NCI-H128 (cell line): ENCODE data around the gene DUS4L.

Experiments
- DNase-seq: peaks from one replicate; lab custom pipeline; 2025; ENCODE audit not compliant: unreplicated experiment; lab: John Stamatoyannopoulos, UW

Gene DUS4L

DNA sequence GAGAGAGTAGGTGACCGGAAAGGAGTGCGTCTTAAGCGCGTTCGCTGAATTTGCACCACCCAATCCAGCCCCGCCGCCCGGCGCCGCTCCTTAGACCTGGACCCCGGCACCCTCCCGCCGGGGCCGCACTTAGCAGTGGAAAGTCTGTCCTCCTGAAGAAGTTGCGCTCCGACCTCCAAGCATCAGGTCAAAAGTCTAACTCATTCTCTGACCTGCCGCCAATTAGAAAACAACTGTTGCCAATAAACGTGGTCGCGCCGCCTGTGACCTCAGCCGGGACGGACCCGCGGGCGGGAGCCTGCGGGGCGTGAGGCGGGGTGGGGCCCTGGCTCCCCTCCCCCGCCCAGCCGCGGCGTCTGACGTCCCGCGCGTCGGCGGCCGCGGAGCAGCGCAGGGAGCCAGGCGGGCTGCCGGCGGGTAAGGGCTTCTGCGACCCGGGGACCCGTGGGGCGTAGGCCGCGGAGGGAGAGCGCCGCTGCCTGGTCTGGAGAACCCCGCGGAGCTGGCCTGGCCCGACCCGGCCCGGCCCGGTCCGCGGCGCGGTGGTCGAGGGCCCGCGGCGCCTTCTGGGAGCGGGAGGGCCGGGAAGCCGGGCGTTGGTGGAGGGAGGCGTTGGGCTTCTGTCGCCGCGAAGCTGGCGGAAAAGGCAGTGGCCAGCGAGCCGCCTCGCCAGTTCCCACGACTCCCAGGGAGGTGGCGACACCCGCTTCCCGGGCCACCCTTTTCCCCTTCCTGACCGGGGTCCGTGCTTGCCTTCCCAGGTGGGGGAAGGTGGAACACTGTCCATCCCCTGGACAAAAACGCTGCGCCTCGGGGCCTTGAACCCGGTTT is 16.3 kb downstream of the DUS4L start, which contains the start of gene BCAP29:
BCAP29 (plus strand) TSS at position 362 of the 831 bp plus-strand sequence. CDS start 527 bp downstream, outside the sequence.
- DNase-seq, result no peak

DNA sequence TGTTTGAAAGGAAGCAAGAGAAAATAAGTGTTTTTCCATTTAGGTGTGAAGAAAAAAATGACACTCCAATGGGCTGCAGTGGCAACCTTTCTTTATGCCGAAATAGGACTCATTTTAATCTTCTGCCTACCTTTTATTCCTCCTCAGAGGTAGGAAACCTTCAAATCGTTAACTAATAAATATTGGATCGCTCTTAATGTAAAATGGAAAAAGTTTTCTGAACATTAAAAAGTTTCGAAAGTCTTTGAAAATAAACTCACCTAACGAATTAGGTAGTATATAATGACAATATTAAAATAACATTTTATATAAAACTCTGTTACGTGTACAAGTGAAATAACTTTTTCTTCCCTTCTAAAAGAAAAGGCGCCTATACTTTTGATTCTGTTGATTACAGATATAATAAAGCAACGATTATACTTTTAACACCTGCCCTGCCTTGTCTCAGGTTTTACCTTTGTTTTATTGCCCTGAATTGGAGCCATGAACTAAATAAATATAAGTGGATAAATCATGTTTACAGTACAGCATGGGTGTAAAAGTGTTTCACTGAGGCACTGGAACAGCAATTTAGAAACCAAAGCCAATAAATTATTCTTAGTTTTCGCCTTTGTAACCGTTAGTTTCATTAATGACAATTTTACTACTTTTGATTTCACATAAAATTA is 17.1 kb downstream of the DUS4L start:
- no peak for DNase-seq

DNA sequence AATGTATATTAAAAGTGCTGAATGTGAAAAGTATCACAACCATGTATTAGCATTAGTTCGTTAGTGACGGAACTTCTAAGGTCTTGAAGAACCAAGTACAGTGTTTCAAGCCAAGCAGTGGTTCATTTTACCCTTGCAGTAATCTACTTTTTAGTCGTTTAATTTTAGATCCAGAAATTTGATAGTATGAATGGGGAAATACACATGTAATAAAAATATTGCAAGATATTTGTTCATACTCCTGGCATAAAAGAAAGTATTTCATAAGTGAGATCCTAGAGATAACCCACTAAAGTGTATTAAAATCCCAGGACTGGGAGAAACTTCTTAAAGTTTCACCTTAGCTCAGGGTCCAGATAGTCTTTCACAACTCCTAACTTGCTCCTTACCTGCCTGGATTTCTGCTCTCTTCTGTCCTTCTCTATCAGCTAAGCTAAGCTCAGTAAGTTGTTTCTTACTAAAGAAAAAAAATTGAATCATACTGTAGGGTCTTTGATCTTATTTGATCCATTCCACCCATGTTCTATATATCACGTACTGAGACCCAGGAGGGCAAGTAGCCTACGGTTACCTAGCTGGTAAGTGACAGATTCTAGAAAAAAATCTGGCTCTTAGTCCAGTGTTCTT is 17.7 kb downstream of the DUS4L start:
- no peak for DNase-seq

DNA sequence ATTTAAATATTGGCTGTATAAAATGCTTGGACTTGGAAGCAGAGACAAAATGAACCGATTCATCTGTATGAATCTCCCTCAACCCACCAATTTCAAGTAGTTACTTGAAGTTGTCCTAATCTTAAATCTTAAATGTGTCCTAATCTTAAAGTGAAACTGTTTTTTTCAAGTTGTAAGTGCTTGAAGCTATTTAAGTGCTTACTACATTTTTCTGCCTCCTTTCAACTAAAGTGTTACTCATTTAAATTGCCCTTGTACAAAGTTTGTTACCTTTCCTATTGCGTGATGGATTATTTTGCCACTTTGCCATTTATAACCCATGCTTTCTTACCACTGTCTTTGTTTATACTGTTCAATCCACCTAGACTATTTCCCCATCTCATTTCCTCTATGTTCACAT is 19.1 kb downstream of the DUS4L start:
- DNase-seq, result no peak

DNA sequence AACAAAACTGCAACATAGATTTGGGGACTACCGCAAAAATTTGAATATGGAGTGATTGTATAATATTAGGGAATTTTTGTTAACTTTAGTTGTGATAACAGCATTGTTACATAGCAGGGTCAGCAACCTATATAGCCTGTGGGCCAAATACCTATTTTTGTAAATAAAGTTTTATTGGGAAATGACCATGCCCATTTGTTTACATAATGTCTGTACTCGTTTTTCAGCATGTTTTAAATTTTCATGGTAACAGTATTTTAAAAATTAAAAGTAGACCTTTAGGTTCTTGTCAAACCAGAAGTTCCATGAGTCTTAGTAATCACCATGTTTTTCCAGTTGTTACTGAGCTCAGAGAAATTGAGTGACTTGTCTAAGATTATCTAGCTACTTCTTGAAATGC is 20.9 kb downstream of the DUS4L start:
- no peak for DNase-seq

DNA sequence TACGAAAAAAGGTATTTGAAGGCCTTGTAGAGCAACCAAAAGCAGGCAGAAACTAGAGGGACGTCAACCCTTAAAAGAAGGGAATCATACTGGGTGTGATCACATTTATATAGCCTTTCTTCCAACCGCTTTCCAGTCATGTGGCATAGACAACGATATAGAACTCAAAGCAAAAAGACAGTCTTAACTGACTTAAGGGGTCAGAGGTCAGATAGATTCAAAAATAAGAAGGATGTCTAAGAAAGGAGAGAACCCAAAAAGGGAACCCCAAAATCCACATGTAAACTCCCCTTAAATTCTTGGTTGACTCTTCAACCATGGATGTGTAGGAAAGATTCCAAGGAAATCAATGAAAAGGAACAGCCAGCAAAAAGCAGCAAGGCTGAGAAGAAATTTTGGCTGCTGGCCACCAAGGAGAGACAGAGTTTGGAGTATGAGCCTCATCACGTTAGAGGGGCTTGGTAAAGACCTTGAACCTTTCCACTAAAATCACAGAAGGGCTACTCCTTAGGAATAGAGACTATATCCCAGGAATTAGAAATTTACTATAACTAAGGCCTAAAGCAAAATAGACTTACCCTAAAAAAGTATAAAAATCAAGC is 24.9 kb downstream of the DUS4L start:
- no peak for DNase-seq

DNA sequence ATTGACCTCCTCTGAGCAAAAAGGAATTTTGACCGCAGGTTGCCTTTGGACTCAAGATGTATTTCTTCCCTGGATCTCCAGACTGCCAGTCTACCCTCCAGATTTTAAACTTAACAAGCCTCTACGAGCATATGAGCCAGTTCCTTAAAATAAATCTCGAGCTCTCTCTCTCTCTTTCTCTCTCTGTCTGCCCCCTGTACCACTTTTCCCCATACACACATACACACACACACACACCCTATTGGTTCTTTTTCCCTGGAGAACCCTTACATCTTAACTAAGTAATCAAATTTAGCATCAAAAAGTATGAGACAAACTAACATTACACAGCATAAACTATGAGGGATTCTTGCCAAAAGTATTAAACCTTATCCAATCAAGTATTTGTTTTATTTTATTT is 27.6 kb downstream of the DUS4L start:
- DNase-seq, result no peak

DNA sequence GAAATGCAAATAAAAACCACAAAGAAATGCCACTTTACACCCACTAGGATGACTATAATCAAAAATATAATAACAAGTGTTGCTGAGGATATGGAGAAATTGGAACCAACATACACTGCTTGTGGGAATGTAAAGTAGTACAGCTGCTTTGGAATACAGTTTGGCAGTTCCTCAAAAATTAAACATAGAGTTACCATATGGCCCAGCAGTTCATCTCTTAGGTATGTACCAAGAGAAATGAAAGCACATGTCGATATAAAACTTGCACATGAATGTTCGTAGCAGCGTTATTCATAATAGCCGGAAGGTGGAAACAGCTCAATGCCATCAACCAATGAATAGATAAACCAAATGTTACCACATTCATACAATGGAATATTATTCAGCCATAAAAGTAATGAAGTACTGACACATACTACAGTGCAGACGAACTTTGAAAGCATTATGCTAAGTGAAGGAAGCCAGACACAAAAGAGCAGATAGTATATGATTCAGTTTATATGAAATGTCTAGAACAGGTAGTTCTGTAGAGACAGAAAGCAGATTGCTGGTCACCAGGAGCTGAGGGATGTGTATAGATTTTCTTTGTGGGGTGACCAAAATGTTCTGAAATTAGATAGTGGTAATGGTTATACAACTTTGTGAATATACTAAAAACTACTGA is 28.7 kb downstream of the DUS4L start:
- DNase-seq, result no peak

DNA sequence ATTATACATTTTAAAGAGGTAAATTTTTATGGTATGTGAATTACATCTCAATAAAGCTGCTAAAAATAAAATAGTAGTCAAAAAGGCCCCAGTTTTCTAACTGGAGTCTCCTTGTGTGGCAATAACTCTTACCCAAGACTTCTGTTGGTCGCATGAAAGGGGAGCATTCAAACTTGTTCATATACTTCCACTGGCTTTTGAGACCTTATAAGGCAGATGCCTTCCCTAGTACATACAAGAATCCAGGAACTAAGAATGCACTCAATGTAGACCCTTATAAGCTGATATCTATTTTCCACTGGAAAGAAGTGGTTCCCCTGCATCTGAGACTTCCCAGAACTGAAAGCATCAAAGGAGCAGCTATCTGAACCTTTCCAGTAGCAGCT is 29.2 kb downstream of the DUS4L start:
- DNase-seq, result no peak

DNA sequence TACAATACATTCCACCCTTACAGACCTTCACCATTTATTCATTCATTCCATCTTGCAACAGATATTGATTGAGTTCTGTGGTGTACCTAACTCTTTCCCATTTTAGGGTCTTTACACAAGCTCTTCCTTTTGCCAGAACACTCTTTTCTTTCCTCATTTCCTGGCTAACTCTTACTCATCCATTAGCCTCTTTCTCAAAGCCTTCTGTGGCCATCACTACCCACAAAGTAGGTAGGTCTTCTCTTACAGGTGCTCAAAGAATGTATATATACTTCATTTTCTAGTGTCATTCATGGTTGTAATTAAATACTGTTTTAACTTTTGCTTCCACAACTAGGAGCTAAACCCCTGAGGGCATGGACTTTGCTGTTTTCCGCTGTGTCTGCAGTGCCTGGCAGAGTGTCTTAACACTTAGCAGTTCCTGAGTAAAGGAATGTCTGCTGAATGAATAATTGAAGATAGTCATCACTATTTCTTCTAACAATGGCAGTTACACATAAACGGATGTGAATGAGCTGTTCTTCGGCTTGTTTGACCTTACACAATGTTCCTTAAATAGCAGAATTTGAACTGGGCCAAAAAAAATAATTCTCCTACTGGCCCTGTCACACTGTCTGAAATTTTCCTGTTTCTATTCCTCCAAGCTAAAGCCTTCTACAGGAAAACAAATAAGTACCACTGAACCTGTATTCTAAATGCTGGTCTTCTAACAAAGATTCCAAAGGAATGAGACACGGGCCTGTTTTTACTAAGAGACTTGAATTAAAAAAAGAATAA is 31.4 kb downstream of the DUS4L start:
- no peak for DNase-seq

DNA sequence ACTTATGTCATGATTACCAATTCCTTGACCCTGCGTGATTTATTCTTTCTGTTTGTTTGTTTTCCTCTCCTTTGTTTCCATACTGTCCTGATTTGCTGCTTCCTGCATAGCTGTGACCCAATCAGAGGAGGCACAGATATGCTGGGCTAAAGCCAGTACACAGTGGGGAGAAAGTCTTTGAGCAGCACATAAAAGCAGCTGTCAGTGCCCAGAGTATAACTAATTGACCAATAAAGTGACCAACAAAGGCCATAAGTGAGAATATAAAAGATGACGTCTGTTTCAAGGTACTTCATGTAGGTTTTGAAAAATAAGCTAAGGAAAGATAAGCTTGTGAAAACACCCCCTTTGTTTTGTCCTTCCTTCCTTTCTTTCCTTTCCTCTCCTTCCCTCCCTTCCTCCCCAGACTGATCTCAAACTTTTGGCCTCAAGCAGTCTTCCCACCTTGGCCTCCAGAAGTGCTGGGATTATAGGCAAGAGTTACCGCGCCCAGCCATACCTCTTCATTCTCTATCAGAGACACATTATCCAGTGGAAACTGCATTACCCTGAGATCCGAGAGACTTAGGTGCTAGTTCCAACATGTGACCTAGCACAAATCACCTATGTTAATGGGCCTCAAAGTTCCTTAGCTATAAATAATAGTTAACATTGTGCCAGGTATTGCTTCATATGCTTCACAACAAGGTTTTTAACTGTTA is 33.3 kb downstream of the DUS4L start:
- DNase-seq, result no peak

DNA sequence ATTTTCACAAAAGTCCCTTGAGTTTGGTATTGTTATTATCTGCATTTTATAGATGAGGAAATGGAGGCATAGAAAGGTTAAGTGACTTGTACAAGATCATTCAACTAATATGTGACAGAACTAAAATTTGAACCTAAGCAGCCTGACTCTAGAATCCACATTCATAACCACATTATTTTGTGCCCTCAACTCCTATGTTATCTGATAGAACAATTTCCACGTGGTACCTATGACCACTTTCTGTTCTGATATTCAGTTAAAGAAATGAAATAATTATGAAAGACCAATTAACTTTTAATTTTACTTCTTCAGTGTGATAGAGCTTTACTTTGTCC is 33.8 kb downstream of the DUS4L start:
- DNase-seq, result no peak

DNA sequence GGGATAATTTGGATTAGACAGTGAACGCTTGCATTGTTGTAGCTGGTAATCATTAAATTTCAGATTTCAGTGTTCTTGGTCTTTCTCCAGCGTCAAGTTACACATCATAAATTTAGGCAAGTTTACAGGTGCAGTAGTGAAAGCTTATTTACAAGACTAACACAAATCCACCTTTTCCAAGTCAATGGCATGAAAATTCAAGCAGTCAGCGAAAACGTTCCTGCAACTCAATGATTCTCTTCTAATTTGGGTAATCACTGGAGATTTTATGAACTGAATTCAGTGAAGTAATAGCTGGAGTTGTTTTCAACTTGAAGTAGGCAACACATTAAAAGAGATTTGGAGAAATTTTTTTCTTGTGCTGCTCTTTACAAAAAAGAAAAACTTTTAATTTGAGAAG is 34.2 kb downstream of the DUS4L start:
- no peak for DNase-seq

DNA sequence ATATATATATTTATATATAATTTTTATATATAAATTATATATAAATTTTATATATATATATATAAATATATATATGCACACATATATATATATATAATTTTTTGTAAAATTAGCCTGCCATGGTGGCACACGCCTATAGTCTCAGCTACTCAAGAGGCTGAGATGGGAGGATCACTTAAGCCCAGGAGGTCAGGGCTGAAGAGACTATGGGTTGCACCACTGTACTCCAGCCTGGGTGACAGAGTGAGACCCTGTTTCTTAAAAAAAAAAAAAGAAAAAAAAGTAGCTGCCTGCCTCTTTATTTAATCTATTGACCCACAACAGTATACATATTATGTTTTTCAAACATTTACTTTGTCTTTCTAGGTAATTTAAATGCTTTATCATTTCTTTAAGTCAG is 35.5 kb downstream of the DUS4L start:
- DNase-seq, result no peak

DNA sequence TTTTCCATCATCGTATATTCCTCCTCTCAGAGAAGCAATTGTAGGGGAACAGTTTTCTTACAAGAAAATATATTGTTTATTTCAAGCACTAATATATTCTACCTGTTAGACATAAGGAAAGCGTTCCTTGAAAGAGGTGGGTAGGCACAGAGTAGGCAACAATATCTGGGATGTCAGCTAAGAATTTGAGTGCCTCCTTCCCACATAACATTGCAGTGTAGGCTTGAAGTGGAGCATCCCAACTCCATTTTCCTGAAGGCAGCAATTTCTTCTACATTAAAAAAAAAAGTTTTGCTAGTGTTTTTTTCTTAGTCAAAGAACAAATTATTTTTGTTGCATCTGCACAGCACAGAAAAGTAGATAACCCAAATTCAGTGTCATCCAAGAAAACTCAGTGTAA is 37.0 kb downstream of the DUS4L start:
- DNase-seq, result no peak

DNA sequence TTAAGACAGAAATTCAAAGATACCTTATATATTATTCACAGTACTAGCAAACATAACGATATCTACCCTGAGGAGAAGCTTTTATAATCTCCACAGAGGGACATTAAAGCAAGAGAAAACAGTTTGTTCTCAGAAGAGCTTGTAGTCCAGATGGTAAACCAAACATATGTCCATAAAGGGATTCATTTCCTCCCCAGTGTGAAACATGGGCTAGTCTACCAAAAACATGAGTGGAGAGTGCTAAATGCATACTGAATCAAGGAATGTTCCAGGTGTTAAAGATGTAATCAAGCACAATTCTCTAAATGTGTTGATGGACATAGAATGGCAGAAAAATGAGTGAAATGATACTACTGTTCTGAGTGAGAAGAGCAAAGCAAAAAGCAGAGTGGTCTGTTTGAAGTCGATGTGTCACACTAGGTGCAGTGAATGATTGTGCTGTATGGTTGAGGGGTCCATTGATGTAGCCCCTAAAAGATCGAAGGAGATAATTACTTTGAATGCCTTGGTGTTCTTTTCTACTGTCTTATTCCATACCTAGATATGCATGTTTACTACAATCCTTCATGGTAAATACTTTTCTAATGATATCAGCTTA is 41.5 kb downstream of the DUS4L start:
- no peak for DNase-seq

DNA sequence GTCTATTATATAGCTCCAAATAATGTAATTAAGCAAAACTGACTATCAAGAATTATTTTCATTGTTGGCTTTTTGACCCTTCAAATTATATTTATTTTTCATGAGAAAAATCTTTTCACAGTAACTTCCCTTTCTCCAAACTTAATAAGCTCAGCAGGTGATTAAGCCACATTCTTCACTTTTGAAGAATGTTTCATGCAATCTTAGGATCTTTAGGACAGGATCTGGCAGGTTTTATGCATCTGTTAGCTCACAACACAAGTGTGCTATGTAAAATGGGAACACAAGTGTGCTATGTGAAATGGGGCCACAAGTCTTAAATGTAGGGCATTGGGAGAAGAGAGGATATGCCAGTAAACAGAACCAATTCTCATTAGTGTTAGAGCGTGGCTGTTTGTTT is 42.5 kb downstream of the DUS4L start:
- no peak for DNase-seq

DNA sequence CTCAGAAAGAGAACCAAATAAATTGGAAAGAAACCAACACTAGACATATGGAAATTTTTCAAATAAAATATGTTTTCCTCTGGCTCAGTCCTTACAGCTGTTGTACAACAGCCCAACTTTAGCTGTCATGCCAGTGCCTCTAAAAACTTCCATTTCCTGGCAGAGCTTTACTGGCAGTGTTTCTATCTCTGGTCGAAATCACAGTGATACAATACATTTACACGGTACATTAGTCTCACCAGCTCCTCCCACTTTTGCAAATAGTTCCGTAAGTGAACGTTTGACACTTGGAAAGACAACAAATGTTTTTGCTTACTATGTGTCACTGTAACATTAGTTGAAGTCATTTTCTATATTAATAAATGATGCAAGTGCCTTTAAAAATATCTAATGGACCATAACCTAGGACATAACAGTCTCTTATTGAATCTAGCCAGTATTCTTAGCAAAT is 46.1 kb downstream of the DUS4L start:
- no peak for DNase-seq

DNA sequence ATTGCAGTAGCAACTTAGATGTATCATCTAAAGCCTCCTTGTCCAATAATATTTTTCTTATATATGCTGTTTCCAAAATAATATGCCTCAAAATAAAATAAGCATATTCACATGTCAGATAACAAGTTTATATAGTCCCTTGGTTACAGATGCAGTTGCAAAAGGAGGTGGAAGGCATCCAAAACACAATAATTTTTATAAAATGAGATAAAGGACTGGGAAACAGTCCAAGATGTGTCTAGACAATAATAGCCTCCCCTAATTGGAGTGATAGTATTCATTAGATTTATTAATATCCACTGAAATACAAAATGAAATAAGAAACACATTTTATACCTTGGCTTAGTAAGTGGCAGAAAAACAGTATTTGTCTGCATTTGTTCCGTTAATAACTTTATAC is 46.6 kb downstream of the DUS4L start:
- DNase-seq, result no peak

DNA sequence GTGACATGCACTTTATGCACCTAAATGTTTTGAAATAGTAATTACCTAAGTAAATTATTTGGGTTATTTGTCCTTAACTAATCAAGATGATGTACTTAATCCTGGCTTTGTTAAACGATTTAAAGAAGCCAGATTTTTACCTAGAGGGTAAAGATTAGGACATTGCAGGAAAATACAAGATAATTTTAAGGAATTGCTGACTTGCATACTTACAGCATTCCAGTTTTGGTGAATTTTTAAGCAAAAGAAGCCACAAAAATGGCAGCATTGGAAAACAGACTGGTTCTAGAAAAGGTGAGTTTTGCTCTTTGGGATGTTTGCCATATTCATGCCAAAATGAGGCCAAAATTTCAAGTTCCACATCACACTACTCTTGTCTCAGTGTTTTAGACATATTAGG is 49.7 kb downstream of the DUS4L start:
- no peak for DNase-seq
